Suprapubic skin (tissue), 4 donors: ENCODE results near the gene TNPO2. TPM values are rescaled to one million over a fixed set of nuclear protein-coding genes. Genes with fewer than 3 reads are reported as not detected.
"Not testable (repeated sequence)": the region's sequence is repeated elsewhere in the genome, so short reads cannot be mapped to it uniquely, and the experiment has no call there.

Experiments used
- DNase-seq, 2 donors: peaks; one replicate each; pipeline ENCODE4 v3.0.0-alpha.2; 2019; ENCODE audit warnings: low spot score in 2 of 2
- H3K27ac ChIP-seq: fragments of 200-600 bp; sonication (generic); one replicate; pipeline ENCODE4 v1.5.1; 2019
- H3K27me3 ChIP-seq: fragments of 200-600 bp; sonication (generic); one replicate; pipeline ENCODE4 v1.5.1; 2019
- H3K36me3 ChIP-seq: fragments of 200-600 bp; sonication (generic); one replicate; pipeline ENCODE4 v1.5.1; 2019
- H3K4me1 ChIP-seq: fragments of 200-600 bp; sonication (generic); one replicate; pipeline ENCODE4 v1.5.1; 2019
- H3K4me3 ChIP-seq: fragments of 200-600 bp; sonication (generic); one replicate; pipeline ENCODE4 v1.5.1; 2019; ENCODE audit warnings: mild to moderate bottlenecking
- H3K9me3 ChIP-seq: fragments of 200-600 bp; sonication (generic); one replicate; pipeline ENCODE4 v1.5.1; 2019
- CTCF ChIP-seq, 2 donors: fragments of 200-600 bp in 1 of 2; fragments of 450-650 bp in 1 of 2; sonication (generic) in 1 of 2; IDR thresholded peaks; one replicate each; pipeline ENCODE4 v1.5.1; 2016 to 2019; ENCODE audit warnings: antibody characterized with exemption in 2 of 2, mild to moderate bottlenecking in 1 of 2, moderate library complexity in 1 of 2
- EP300 ChIP-seq: sonication (generic); formaldehyde crosslinking; IDR thresholded peaks from one replicate; pipeline ENCODE4 v1.6.1; 2017; ENCODE audit warnings: antibody characterized with exemption
- POLR2A ChIP-seq, 2 donors: fragments of 450-650 bp; IDR thresholded peaks; one replicate each; pipeline ENCODE4 v1.6.1; 2017; ENCODE audit warnings: antibody characterized with exemption in 2 of 2, mild to moderate bottlenecking in 2 of 2, moderate library complexity in 2 of 2
- POLR2AphosphoS5 ChIP-seq, 3 donors: sonication (generic); formaldehyde crosslinking; IDR thresholded peaks; one replicate each; pipeline ENCODE4 v1.6.1; 2017; ENCODE audit warnings: antibody characterized with exemption in 3 of 3
- WGBS: methylation state at CpG from one replicate; pipeline ENCODE4 v1.1.5; 2018; 5-methylcytosine and 5-hydroxymethylcytosine counted together
- total RNA-seq, 4 donors: library from RNA; depleted of rRNA; stranded (reverse); fragments of >200 nt; gene quantifications; one replicate each; pipeline ENCODE4 v1.1.0, GENCODE V29; 2016

TNPO2 gene
- total RNA-seq, 4 donors from 2014 or later: 94.6 to 206 (median 110) TPM

GRCh38 chr19:12726988-12727316 is 3.2 kb upstream of the TNPO2 start:
- DNase-seq: no peak
- Histone ChIP-seq H3K4me1 (peaks cover 30% of the 10 kb centered on the region), H3K36me3 (peaks cover 37% of the 10 kb centered on the region), H3K4me3 (no peak overlapping the region), H3K27ac (no peak overlapping the region), H3K27me3 (no peaks in the 10 kb centered on the region), H3K9me3 (no peaks in the 10 kb centered on the region)
- WGBS: 78% methylated on average over 2 of the region's 2 CpGs
- TF ChIP-seq POLR2AphosphoS5 (IDR thresholded peaks at IDR 0.05) (no peak), CTCF (IDR thresholded peaks at IDR 0.05) (no peak), EP300 (no peak), POLR2A (IDR thresholded peaks at IDR 0.05) (no peak)

GRCh38 chr19:12725612-12726011 is 1.9 kb upstream of the TNPO2 start:
- H3K36me3 ChIP-seq: peaks cover 29% of the 10 kb centered on the region
- H3K9me3 ChIP-seq, DNase-seq, H3K4me3 ChIP-seq, H3K27me3 ChIP-seq, H3K27ac ChIP-seq: not testable (repeated sequence)
- WGBS: 90% methylated on average over 10 of the region's 10 CpGs
- peaks cover 25% of the 10 kb centered on the region for H3K4me1 ChIP-seq

GRCh38 chr19:12723381-12723640 is 421 bp downstream of the TNPO2 start:
- Histone ChIP-seq H3K27ac (peak overlapping the region; percentile 95), H3K36me3 (peaks cover 17% of the 10 kb centered on the region), H3K27me3 (no peaks in the 10 kb centered on the region), H3K9me3 (no peaks in the 10 kb centered on the region), H3K4me3 (peak overlapping the region; percentile 81), H3K4me1 (peaks cover 36% of the 10 kb centered on the region)
- TF ChIP-seq POLR2A (IDR thresholded peaks at IDR 0.05): no peak
- TF ChIP-seq CTCF (IDR thresholded peaks at IDR 0.05): no peak
- no peak for TF ChIP-seq POLR2AphosphoS5 (IDR thresholded peaks at IDR 0.05)
- TF ChIP-seq EP300: no peak
- DNase-seq: no peak
- 1% methylated on average over 7 of the region's 7 CpGs for WGBS

- peaks cover 17% of the 10 kb centered on the region for H3K36me3 ChIP-seq
- under 1% methylated on average over 32 of the region's 32 CpGs for WGBS
- no peaks in the 10 kb centered on the region for H3K27me3 ChIP-seq
- no peaks in the 10 kb centered on the region for H3K9me3 ChIP-seq
- H3K27ac ChIP-seq: peak overlapping the region; percentile 95
- peak overlapping the region; percentile 81 for H3K4me3 ChIP-seq
- peak; percentile 98 to 100 for DNase-seq
- peaks cover 36% of the 10 kb centered on the region for H3K4me1 ChIP-seq
- TF ChIP-seq CTCF (IDR thresholded peaks at IDR 0.05): no peak
- peak in 2 of 3 donors; percentile 82 to 88 for TF ChIP-seq POLR2AphosphoS5 (IDR thresholded peaks at IDR 0.05)
Measured at GRCh38 chr19:12722566-12723380, 959 bp downstream of the TNPO2 start.

- peak overlapping the region; percentile 81 for H3K4me3 ChIP-seq
- no peaks in the 10 kb centered on the region for H3K9me3 ChIP-seq
- H3K27me3 ChIP-seq: no peaks in the 10 kb centered on the region
- H3K4me1 ChIP-seq: peaks cover 36% of the 10 kb centered on the region
- peak; percentile 87 to 88 for DNase-seq
- H3K36me3 ChIP-seq: peaks cover 21% of the 10 kb centered on the region
- TF ChIP-seq POLR2A (IDR thresholded peaks at IDR 0.05): no peak
- TF ChIP-seq EP300: no peak
- TF ChIP-seq CTCF (IDR thresholded peaks at IDR 0.05): no peak
- no peak for TF ChIP-seq POLR2AphosphoS5 (IDR thresholded peaks at IDR 0.05)
- H3K27ac ChIP-seq: peak overlapping the region; percentile 95
- WGBS: 0% methylated on average over 56 of the region's 65 CpGs
Measured at GRCh38 chr19:12721656-12722565, 1.8 kb downstream of the TNPO2 start.
